Spleen (tissue), 11 donors: ENCODE results near the gene ARMC9. TPM values are rescaled to one million over a fixed set of nuclear protein-coding genes. Genes with fewer than 3 reads are reported as not detected.
"Not testable (repeated sequence)": the region's sequence is repeated elsewhere in the genome, so short reads cannot be mapped to it uniquely, and the experiment has no call there.

Experiments used
- DNase-seq: peaks from one replicate; pipeline ENCODE4 v3.0.0-alpha.2; 2020
- H3K27ac ChIP-seq, 8 donors: fragments of 200-600 bp; sonication (generic) in 7 of 8; 1 replicate in 4 of 8; 2 replicates in 4 of 8; pipeline versions ENCODE4 v1.5.0 to v1.8.0; 2016 to 2021; ENCODE audit warnings: inconsistent platforms in 4 of 8, mild to moderate bottlenecking in 4 of 8, moderate library complexity in 1 of 8
- H3K27me3 ChIP-seq, 7 donors: fragments of 200-600 bp; sonication (generic) in 6 of 7; replicated peaks in 1 of 7; 1 replicate in 4 of 7; 2 replicates in 3 of 7; pipeline versions ENCODE4 v1.5.0 to v1.8.0; 2016 to 2021; ENCODE audit warnings: inconsistent platforms in 3 of 7, mild to moderate bottlenecking in 1 of 7
- H3K36me3 ChIP-seq, 6 donors: fragments of 200-600 bp; sonication (generic) in 5 of 6; 1 replicate in 4 of 6; 2 replicates in 2 of 6; pipeline versions ENCODE4 v1.5.0 to v1.8.0; 2016 to 2021; ENCODE audit warnings: inconsistent platforms in 2 of 6
- H3K4me1 ChIP-seq, 6 donors: fragments of 200-600 bp; sonication (generic) in 5 of 6; 1 replicate in 3 of 6; 2 replicates in 3 of 6; pipeline versions ENCODE4 v1.5.0 to v1.8.0; 2016 to 2021; ENCODE audit warnings: inconsistent platforms in 3 of 6
- H3K4me3 ChIP-seq, 8 donors: fragments of 200-600 bp; sonication (generic) in 7 of 8; 1 replicate in 4 of 8; 2 replicates in 4 of 8; pipeline versions ENCODE4 v1.5.0 to v1.8.0; 2016 to 2021; ENCODE audit warnings: inconsistent platforms in 4 of 8, mild to moderate bottlenecking in 4 of 8, moderate library complexity in 2 of 8
- H3K9me3 ChIP-seq, 8 donors: fragments of 200-600 bp; sonication (generic) in 7 of 8; 1 replicate in 4 of 8; 2 replicates in 4 of 8; pipeline versions ENCODE4 v1.5.0 to v1.8.0; 2016 to 2021; ENCODE audit warnings: inconsistent platforms in 4 of 8
- CTCF ChIP-seq, 11 experiments: fragments of 200-600 bp in 7 of 11; fragments of 450-650 bp in 4 of 11; sonication (generic) in 4 of 11; IDR thresholded peaks in 8 of 11; conservative IDR thresholded peaks in 3 of 11; 1 replicate in 7 of 11; 2 replicates in 4 of 11; pipeline versions ENCODE4 v1.4.0 to v1.8.0; 2016 to 2021; ENCODE audit warnings: antibody characterized with exemption in 11 of 11, inconsistent platforms in 4 of 11, mild to moderate bottlenecking in 1 of 11
- POLR2A ChIP-seq, 3 donors: fragments of 450-650 bp; IDR thresholded peaks; one replicate each; pipeline ENCODE4 v1.5.1; 2017; ENCODE audit warnings: antibody characterized with exemption in 3 of 3, mild to moderate bottlenecking in 1 of 3
- POLR2AphosphoS5 ChIP-seq, 3 donors: sonication (generic); formaldehyde crosslinking; IDR thresholded peaks; one replicate each; pipeline ENCODE4 v1.5.1; 2017; ENCODE audit warnings: antibody characterized with exemption in 3 of 3
- WGBS, 5 donors: extraction: QIAGEN DNeasy Blood & Tissue Kit in 3 of 5; methylation state at CpG; one replicate each; pipeline versions ENCODE4 v1.1.5 to v1.1.7; 2013 to 2018; 5-methylcytosine and 5-hydroxymethylcytosine counted together
- intact Hi-C: fragments of 100-400 bp; cut with DNase I; formaldehyde crosslinking; loops from one replicate; pipeline ENCODE4 v1.15.0; 2023; ENCODE audit warnings: low total_unique reads
- polyA plus RNA-seq, 3 donors: library from polyadenylated mRNA; stranded (reverse); fragments of 200-250 nt; gene quantifications; one replicate each; pipeline ENCODE4 v1.2.1, GENCODE V29; 2013
- total RNA-seq, 7 donors: library from RNA; depleted of rRNA in 3 of 7; stranded (reverse); fragments of >200 nt in 3 of 7; fragmentation: NEBNext Ultra II Directional in 4 of 7; extraction: Animal tissue kit (Norgen Biotek cat#: 25700) in 4 of 7; gene quantifications; one replicate each; pipeline versions ENCODE4 v1.1.0 to v1.2.1, GENCODE V29; 2016 to 2021
- donor health status: healthy with polysubstance abuse.
- donor health status: DM: no; HTN: no; CAD: no; lungs with moderate emphysema.
- donor health status: DM: no; HTN: no; CAD: no.
- donor health status: Bipolar disorder and iron deficiency.
- donor health status: healthy.
- donor health status: DM: no; HTN: no; CAD: no.
- donor health status: DM: yes; HTN: yes; CAD: no.

ARMC9 gene
- total and polyA plus RNA-seq, 10 donors = 0.83 to 8.9 (median 4.7) TPM

GRCh38 chr2:231373786-231374349, 175.4 kb downstream of the ARMC9 start:
- 92 to 97% (median 97%) methylated on average over 9 of the region's 9 CpGs for WGBS, 5 donors
- Histone ChIP-seq H3K27ac (no peak overlapping the region), H3K9me3 (no peaks in the 10 kb centered on the region), H3K27me3 (no peaks in the 10 kb centered on the region), H3K4me3 (no peak overlapping the region), H3K36me3 (no peaks in the 10 kb centered on the region), H3K4me1 (peaks cover 0 to 5% (median 0%) of the 10 kb centered on the region in 6 donors)
- DNase-seq = no peak
- intact Hi-C loops = no loop called here
- no peak for TF ChIP-seq CTCF (IDR thresholded peaks at IDR 0.05 in 8 of 11, conservative IDR thresholded peaks at IDR 0.05 in 3 of 11)
- TF ChIP-seq POLR2A (IDR thresholded peaks at IDR 0.05) = no peak
- no peak for TF ChIP-seq POLR2AphosphoS5 (IDR thresholded peaks at IDR 0.05)

- WGBS, 5 donors = 87 to 98% (median 91%) methylated on average over 2 of the region's 2 CpGs
- Histone ChIP-seq H3K4me3 (no peak overlapping the region), H3K27me3 (no peaks in the 10 kb centered on the region), H3K9me3 (no peaks in the 10 kb centered on the region), H3K4me1 (peaks cover 0 to 5% (median 0%) of the 10 kb centered on the region in 6 donors), H3K36me3 (no peaks in the 10 kb centered on the region), H3K27ac (no peak overlapping the region)
- intact Hi-C loops = no loop called here
- no peak for DNase-seq
- no peak for TF ChIP-seq POLR2AphosphoS5 (IDR thresholded peaks at IDR 0.05)
- TF ChIP-seq CTCF (IDR thresholded peaks at IDR 0.05 in 8 of 11, conservative IDR thresholded peaks at IDR 0.05 in 3 of 11) = no peak
- no peak for TF ChIP-seq POLR2A (IDR thresholded peaks at IDR 0.05)
Observed at GRCh38 chr2:231374771-231375170, 176.3 kb downstream of the ARMC9 start.

GRCh38 chr2:231375994-231376615, 177.7 kb downstream of the ARMC9 start:
- H3K36me3 ChIP-seq, H3K4me3 ChIP-seq, DNase-seq, H3K9me3 ChIP-seq, H3K27me3 ChIP-seq, H3K27ac ChIP-seq, intact Hi-C loops, H3K4me1 ChIP-seq: not testable (repeated sequence)
- WGBS, 5 donors = 62 to 68% (median 66%) methylated on average over 11 of the region's 11 CpGs

- no peaks in the 10 kb centered on the region for H3K27me3 ChIP-seq
- TF ChIP-seq CTCF (IDR thresholded peaks at IDR 0.05 in 8 of 11, conservative IDR thresholded peaks at IDR 0.05 in 3 of 11) = no peak
- no peak for TF ChIP-seq POLR2AphosphoS5 (IDR thresholded peaks at IDR 0.05)
- no peak for TF ChIP-seq POLR2A (IDR thresholded peaks at IDR 0.05)
- 66 to 86% (median 81%) methylated on average over 8 of the region's 8 CpGs for WGBS, 5 donors
Observed at GRCh38 chr2:231376857-231377256, 178.4 kb downstream of the ARMC9 start.

More at GRCh38 chr2:231376857-231377256, 178.4 kb downstream of the ARMC9 start:
- no peaks in the 10 kb centered on the region for H3K4me1 ChIP-seq
- H3K9me3 ChIP-seq = no peaks in the 10 kb centered on the region
- no peak overlapping the region for H3K27ac ChIP-seq
- intact Hi-C loops = no loop called here
- no peak for DNase-seq
- H3K4me3 ChIP-seq = no peak overlapping the region
- H3K36me3 ChIP-seq = no peaks in the 10 kb centered on the region
